ENCODE data around the gene EPAS1. TPM values are rescaled to one million over a fixed set of nuclear protein-coding genes. Genes with fewer than 3 reads are reported as not detected.

The EPAS1 gene
- total and polyA plus RNA-seq, 12 donors = 112 to 415 (median 201) TPM

DNA sequence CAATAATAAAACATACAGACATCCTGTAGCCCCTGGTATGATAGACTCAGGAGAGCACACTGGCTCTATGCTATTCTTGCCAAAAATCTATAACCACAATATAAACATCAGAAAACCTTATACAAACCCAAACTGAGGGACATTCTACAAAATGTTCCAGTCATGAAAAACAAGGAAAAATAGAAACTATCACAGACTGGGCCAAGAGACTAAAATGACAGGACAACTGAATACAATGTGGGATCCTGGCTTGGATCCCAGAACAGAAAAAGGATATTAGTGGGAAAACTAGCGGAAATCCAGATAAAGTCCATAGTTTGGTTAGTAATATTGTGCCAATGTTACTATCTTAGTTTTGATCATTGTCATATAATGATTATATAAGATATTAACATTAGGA is 29.6 kb upstream of the EPAS1 start:
- ATAC-seq (peak in 4 of 8 donors; percentile 36 to 48 (median 42)), DNase-seq (no peak)
- TF ChIP-seq, protein P1, sequence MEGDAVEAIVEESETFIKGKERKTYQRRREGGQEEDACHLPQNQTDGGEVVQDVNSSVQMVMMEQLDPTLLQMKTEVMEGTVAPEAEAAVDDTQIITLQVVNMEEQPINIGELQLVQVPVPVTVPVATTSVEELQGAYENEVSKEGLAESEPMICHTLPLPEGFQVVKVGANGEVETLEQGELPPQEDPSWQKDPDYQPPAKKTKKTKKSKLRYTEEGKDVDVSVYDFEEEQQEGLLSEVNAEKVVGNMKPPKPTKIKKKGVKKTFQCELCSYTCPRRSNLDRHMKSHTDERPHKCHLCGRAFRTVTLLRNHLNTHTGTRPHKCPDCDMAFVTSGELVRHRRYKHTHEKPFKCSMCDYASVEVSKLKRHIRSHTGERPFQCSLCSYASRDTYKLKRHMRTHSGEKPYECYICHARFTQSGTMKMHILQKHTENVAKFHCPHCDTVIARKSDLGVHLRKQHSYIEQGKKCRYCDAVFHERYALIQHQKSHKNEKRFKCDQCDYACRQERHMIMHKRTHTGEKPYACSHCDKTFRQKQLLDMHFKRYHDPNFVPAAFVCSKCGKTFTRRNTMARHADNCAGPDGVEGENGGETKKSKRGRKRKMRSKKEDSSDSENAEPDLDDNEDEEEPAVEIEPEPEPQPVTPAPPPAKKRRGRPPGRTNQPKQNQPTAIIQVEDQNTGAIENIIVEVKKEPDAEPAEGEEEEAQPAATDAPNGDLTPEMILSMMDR (IDR thresholded peaks at IDR 0.05) = no peak
- Histone ChIP-seq H3K27ac (peak overlapping the region in 8 of 10 donors; percentile 18 to 84 (median 54)), H3K9me3 (no peaks in the 10 kb centered on the region), H3K4me3 (no peak overlapping the region), H3K36me3 (no peaks in the 10 kb centered on the region), H3K27me3 (no peaks in the 10 kb centered on the region), H3K4me1 (peaks cover 0 to 65% (median 43%) of the 10 kb centered on the region in 9 donors)
- 45 to 49% methylated on average over 1 of the region's 1 CpG for WGBS, 2 donors
- intact Hi-C loops (cut with DNase I) = loop anchor here in 1 of 10 donors (5.0 kb wide), 1 partner anchor 145 kb away; no protein-coding TSS in a partner anchor

DNA sequence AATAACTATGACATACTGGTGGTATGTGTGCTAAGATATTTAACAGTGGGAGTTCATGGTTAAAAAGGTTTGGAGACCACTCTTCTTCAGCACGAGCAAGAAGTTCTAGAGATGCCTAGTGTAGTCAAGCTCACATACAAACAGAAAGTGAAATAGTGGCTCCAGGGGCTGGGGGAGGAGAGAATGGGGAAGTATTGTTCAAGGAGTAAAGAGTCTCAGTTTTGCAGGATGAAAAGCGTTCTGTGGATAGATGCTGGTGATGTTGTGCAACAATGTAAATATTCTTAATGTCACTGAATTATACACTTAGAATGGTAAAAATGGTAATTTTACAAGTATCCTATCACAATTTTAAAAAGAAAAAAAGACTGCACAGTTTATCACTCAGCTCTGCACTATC is 29.0 kb upstream of the EPAS1 start:
- Histone ChIP-seq H3K27ac (peak overlapping the region in 8 of 10 donors; percentile 18 to 84 (median 55)), H3K36me3 (no peaks in the 10 kb centered on the region), H3K9me3 (no peaks in the 10 kb centered on the region), H3K4me1 (peaks cover 0 to 70% (median 49%) of the 10 kb centered on the region in 9 donors), H3K27me3 (no peaks in the 10 kb centered on the region), H3K4me3 (peak overlapping the region in 1 of 10 donors; percentile 3)
- WGBS, 2 donors = 35 to 48% methylated on average over 2 of the region's 2 CpGs
- intact Hi-C loops (cut with DNase I) = loop anchor here in 1 of 10 donors (5.0 kb wide), 1 partner anchor 146 kb away; no protein-coding TSS in a partner anchor
- TF ChIP-seq, protein P1 (IDR thresholded peaks at IDR 0.05) = no peak
- no peak for DNase-seq
- peak in 5 of 8 donors; percentile 41 to 57 (median 54) for ATAC-seq

DNA sequence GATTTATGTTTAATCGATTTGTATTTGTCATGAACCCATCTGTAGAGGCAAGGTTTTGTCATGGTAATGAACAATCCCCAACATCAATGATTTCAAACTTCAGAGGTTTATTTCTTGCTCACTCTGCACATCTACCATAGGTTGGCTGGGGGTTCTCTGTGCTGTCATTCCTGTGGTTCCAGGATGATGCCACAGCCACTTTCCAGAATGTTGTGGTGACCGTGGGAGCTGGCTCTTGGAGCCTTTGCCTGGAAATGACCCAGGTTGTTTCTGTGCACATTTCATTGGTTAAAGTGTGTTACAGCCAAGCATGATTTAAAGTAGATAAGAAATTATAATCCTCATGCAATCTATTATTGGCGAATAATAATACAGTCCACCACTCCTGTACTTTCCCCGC is 28.2 kb upstream of the EPAS1 start:
- H3K27ac ChIP-seq = peak overlapping the region in 8 of 10 donors; percentile 18 to 84 (median 55)
- TF ChIP-seq, protein P1 (IDR thresholded peaks at IDR 0.05) = no peak
- intact Hi-C loops (cut with DNase I) = loop anchor here in 1 of 10 donors (5.0 kb wide), 1 partner anchor 147 kb away; no protein-coding TSS in a partner anchor
- WGBS, 2 donors = 66 to 81% methylated on average over 4 of the region's 4 CpGs
- H3K4me3 ChIP-seq = no peak overlapping the region
- peaks cover 0 to 78% (median 57%) of the 10 kb centered on the region in 9 donors for H3K4me1 ChIP-seq
- no peaks in the 10 kb centered on the region for H3K9me3 ChIP-seq
- DNase-seq (no peak), ATAC-seq (no peak)
- H3K36me3 ChIP-seq = no peaks in the 10 kb centered on the region
- no peaks in the 10 kb centered on the region for H3K27me3 ChIP-seq

DNA sequence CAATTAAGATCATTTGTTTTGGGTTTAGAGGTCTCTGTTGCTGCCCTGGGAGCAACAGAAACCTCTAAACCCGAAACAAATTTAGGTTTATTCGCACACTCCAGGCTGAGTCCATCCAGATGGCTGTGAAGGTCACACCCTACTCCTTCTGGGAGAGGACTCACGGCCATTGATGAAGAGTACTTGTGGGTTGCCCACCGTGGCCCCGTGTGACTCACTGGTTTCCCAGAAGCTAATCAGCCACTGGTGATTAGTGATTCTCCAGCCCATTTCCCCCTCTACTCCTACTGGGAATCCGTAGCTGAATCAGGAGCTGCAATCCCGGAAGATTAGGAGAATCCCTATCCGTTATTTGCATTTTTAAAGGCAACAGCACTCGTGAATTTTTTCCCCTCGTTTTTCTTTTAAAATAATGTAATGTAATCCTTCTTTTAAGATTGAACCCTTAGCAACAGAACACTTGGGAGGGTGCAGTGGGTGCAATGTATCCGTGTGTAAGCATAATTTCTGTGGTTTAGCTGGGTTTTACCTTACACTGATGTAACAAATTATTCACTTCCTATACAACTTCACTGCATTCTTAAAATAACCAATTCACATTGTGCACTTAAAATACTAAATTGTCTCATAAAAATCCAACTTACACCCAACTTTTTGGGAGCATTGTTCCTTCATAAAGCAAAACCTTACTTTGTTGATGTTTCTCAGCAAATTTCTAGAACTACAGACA is 27.5 kb upstream of the EPAS1 start:
- H3K36me3 ChIP-seq = no peaks in the 10 kb centered on the region
- no peak overlapping the region for H3K4me3 ChIP-seq
- TF ChIP-seq, protein P1 (IDR thresholded peaks at IDR 0.05) = no peak
- 46 to 48% methylated on average over 11 of the region's 11 CpGs for WGBS, 2 donors
- ATAC-seq (peak in 7 of 8 donors; percentile 33 to 78 (median 58)), DNase-seq (peak; percentile 32 to 56)
- H3K9me3 ChIP-seq = no peaks in the 10 kb centered on the region
- peak overlapping the region in 9 of 10 donors; percentile 18 to 84 (median 51) for H3K27ac ChIP-seq
- no peaks in the 10 kb centered on the region for H3K27me3 ChIP-seq
- intact Hi-C loops (cut with DNase I) = loop anchor here in 2 of 10 donors (5.0 to 10.0 kb wide), 3 partner anchors 85 to 175 kb away; no protein-coding TSS in a partner anchor
- peaks cover 0 to 85% (median 64%) of the 10 kb centered on the region in 9 donors for H3K4me1 ChIP-seq

Measured in heart right ventricle (tissue), 16 donors.